ENCODE data around the gene RASSF5.
"Not testable (repeated sequence)": the region's sequence is repeated elsewhere in the genome, so short reads cannot be mapped to it uniquely, and the experiment has no call there.

The RASSF5 gene

GRCh38 chr1:206588492-206588891 lies 81.2 kb downstream of the RASSF5 start:
- no peak for DNase-seq (ENCODE audit: low spot score)

- DNase-seq (ENCODE audit: low spot score) = no peak
Observed at GRCh38 chr1:206589206-206589605, 81.9 kb downstream of the RASSF5 start.

- no peak for DNase-seq (ENCODE audit: low spot score)
Observed at GRCh38 chr1:206590025-206590758, 82.9 kb downstream of the RASSF5 start.

GRCh38 chr1:206591226-206591625 lies 83.9 kb downstream of the RASSF5 start:
- DNase-seq (ENCODE audit: low spot score) = no peak

DNA sequence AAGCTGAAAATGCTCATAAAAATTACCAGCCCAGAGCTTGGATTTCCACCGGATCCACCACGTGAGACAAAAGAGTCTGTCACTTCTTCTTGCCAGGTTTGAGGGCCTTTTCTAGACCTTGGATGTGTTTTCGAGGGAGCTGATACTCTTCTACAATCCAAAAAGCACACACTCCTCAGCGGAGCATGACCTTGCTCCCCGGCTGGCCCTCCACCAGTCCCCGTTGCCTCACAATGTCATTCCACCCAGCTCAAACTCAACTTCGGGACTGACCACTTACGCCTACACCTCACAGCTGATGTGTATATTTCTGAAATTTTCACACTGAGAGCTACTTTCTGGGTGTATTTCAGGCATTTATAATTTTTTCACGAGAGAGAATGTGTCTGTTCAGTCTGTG lies 84.4 kb downstream of the RASSF5 start:
- no peak for DNase-seq (ENCODE audit: low spot score)

GRCh38 chr1:206593351-206593925 lies 86.1 kb downstream of the RASSF5 start:
- no peak for DNase-seq (ENCODE audit: low spot score)

DNA sequence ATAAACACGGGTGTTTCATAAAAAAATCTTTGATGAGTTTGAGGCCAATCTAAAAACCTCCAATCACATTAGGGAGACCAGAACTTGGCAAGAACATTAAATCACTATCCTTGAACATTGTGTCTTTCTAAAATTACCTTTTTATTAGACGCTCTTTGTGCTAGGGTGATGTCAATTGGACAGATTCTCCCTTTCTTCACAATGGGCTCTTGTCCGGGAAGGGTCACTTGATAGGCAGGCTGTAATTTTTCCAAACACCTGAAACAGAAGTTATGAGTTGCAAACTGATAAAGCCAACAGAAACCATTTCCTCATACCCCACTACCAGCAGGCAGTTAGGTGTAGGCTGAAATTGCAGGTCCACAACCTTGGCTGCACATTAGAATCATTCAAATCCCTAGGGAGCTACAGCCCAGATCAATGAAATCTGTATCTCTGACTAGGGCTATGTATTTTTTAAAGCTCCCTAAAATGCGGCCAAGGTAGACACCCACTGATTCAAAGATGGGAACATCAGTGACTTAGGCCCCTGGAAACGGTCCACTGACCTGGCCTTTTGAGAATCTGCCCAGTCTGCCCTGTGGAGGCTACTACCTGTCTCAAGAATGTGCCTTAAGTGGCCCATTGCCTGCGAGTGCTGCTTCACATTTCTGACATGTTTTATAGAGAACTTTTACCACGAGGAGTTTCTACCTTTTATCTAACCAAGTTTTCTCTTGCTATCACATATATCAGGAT lies 88.4 kb downstream of the RASSF5 start:
- DNase-seq (ENCODE audit: low spot score) = peak; percentile 11

DNA sequence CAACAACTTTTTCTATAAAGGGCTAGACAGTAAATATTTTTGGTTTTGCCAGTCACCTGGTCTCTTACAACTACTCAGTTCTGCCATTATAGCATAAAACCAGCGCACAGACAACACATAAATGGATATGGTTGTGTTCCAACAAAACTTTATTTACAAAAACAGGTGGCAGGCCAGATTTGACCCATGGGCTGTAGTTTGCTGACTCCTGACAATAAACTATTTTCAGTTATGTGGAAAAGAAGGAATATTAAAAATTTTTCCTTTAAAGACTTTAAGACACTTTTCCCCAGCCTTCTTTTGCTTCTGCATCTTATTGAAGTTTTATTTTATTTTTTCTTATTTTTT lies 89.0 kb downstream of the RASSF5 start:
- DNase-seq (ENCODE audit: low spot score) = no peak

GRCh38 chr1:206600527-206600926 lies 93.2 kb downstream of the RASSF5 start:
- no peak for DNase-seq (ENCODE audit: low spot score)

GRCh38 chr1:206604861-206605260 lies 97.5 kb downstream of the RASSF5 start:
- DNase-seq (ENCODE audit: low spot score) = no peak

DNA sequence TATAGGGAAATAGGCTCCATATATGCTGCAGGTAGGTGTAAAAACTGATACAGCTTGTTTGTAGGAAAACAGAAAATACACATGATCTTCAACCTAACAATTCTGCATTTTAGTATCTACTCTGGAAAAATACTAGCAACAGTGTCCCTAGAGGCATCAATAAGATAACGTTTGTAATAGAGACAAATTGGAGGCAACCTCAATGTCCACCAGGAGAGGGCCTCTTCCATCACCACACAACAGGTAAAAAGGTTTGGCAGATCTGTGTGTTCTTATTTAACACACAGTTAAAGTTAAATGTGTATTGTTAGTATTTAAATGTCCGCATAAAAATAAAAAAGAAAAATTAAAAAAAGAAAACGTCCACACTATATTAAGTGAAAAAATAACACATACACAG lies 99.5 kb downstream of the RASSF5 start:
- no peak for DNase-seq (ENCODE audit: low spot score)

- DNase-seq (ENCODE audit: low spot score) = no peak
Observed at GRCh38 chr1:206608108-206608698, 100.9 kb downstream of the RASSF5 start.

DNA sequence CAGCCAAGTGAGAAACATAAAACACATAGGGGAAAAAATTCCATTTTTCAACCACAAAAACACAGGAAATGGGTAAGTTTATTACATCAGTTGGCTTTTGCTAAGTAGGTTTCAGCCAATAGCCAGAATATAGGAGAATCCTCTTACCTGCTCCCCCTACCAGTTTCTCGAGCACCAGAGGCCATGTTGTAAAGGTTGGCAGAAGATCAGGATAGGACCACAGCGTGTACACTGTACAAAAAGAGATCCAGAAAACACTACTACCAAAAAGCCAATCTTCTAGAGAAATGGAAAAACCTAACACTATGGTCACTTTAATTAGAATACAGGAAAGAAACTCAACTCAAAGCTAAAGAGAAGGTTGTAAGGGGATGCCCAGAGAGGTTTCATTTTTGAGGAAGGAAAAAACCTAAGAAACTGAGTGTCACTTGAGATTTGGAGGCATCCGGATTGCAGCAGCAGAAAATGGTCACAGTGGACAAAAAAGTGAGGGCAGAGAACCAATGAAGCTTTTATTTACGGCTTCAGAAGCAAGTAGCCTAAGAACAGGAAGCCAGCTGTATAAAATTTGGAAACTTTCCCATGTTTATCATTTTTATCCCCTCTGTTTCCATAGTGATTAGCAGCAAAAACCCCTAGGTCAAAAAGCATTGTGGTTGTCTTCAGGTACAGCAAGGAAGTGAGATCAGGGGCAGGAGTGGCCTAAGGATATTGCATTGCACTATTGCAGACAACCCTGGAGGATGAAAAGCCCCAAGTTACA lies 102.1 kb downstream of the RASSF5 start:
- DNase-seq (ENCODE audit: low spot score) = no peak

- DNase-seq (ENCODE audit: low spot score) = peak; percentile 98
Observed at GRCh38 chr1:206612129-206612876, 105.0 kb downstream of the RASSF5 start, which contains the start of gene EIF2D. Gene EIF2D, minus strand, starts transcription at chr1:206612465. Its CDS starts 123 bp downstream, at chr1:206612342.

GRCh38 chr1:206626396-206626795 lies 119.1 kb downstream of the RASSF5 start:
- DNase-seq (ENCODE audit: low spot score) = not testable (repeated sequence)

- no peak for DNase-seq (ENCODE audit: low spot score)
Observed at GRCh38 chr1:206628916-206629315, 121.6 kb downstream of the RASSF5 start.

DNA sequence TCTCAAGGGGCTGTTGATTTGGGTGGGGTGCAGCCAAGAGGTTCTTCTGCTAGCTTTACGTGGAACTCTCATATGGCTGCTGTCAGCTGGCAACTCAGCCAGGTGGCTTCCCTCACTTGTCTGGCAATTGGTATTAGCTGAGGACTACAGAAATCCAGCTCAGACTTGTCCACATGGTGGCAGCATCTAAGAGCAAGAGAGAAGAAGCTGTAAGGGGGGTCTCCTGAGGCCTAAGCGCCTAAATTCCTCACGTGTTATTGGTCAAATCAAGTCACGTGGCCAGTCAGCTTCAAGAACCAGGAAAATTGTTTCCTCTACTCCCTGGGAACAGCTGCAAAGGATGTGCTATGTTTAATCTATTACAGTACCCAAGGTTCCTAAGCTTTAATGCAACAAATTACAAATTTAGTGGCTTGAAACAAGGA lies 123.8 kb downstream of the RASSF5 start:
- no peak for DNase-seq (ENCODE audit: low spot score)

DNA sequence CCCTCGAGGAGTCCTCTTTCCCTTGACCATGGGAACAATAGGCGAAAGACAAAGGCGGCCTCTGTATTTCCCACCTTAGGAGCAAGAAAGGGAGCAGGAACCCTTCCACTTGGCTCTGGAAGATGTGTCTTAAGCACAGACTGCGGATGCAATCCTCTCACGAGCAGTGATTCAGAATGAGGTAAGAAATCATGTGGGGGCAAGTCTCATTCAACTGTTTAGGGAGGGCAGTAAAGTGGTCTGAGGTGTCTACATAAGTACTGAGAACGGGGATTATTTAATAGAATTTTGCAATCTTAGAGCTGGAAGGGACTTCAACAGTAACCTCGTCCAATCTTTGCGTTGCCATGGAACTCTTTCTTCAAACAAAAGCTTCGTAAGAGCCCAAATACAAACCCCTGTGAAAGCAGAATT lies 126.4 kb downstream of the RASSF5 start:
- no peak for DNase-seq (ENCODE audit: low spot score)

GRCh38 chr1:206634365-206635079 lies 127.2 kb downstream of the RASSF5 start:
- peak; percentile 87 for DNase-seq (ENCODE audit: low spot score)
